Right lobe of liver (tissue), 6 donors: ENCODE data around the gene ARHGAP15. TPM values are rescaled to one million over a fixed set of nuclear protein-coding genes. Genes with fewer than 3 reads are reported as not detected.

ENCODE experiments used
- ATAC-seq, 4 donors: fragments of 200-7000 bp; cut with Tn5 transposase; one replicate each; pipeline ENCODE4 v1.9.1; 2020; ENCODE audit warnings: mild to moderate bottlenecking in 4 of 4, moderate library complexity in 4 of 4
- DNase-seq, 3 donors: peaks; one replicate each; pipeline ENCODE4 v3.0.0-alpha.2; 2020
- H3K27ac ChIP-seq, 3 donors: fragments of 200-600 bp; one replicate each; pipeline ENCODE4 v1.8.0; 2022
- H3K27me3 ChIP-seq, 2 donors: fragments of 200-600 bp; one replicate each; pipeline ENCODE4 v1.8.0; 2022
- H3K36me3 ChIP-seq, 4 donors: fragments of 200-600 bp; sonication (generic) in 1 of 4; one replicate each; pipeline versions ENCODE4 v1.5.1 to v1.8.0; 2017 to 2022; ENCODE audit warnings: control low read depth in 1 of 4
- H3K4me1 ChIP-seq, 4 donors: fragments of 200-600 bp; sonication (generic) in 1 of 4; one replicate each; pipeline versions ENCODE4 v1.5.1 to v1.8.0; 2017 to 2022; ENCODE audit warnings: control low read depth in 1 of 4
- H3K4me3 ChIP-seq, 3 donors: fragments of 200-600 bp; one replicate each; pipeline ENCODE4 v1.8.0; 2022
- H3K9me3 ChIP-seq, 4 donors: fragments of 200-600 bp; sonication (generic) in 1 of 4; one replicate each; pipeline versions ENCODE4 v1.5.1 to v1.8.0; 2017 to 2022; ENCODE audit warnings: control low read depth in 1 of 4
- POLR2A ChIP-seq: fragments of 450-650 bp; IDR thresholded peaks from one replicate; pipeline ENCODE4 v1.6.1; 2017; ENCODE audit warnings: antibody characterized with exemption, mild to moderate bottlenecking
- WGBS: methylation state at CpG from one replicate; pipeline ENCODE4 v1.1.6; 2018; ENCODE audit warnings: low coverage, low lambda C conversion rate; ENCODE audit not compliant: insufficient coverage; ENCODE audit errors: missing lambda C conversion rate; 5-methylcytosine and 5-hydroxymethylcytosine counted together
- intact Hi-C, 2 donors: fragments of 100-400 bp; cut with DNase I; formaldehyde crosslinking; loops; one replicate each; pipeline versions ENCODE4 v1.11.2 to v1.14.1; 2022
- total RNA-seq, 6 experiments: library from RNA; depleted of rRNA in 2 of 6; stranded (reverse); fragments of >200 nt in 2 of 6; fragmentation: NEBNext Ultra II Directional in 3 of 6; extraction: Animal tissue kit (Norgen Biotek cat#: 25700) in 3 of 6; gene quantifications; one replicate each; pipeline versions ENCODE4 v1.1.0 to v1.2.4, GENCODE V29; 2016 to 2023
- TF ChIP-seq, protein P1 (sequence below), 4 donors: fragments of 200-600 bp in 3 of 4; fragments of 450-650 bp in 1 of 4; IDR thresholded peaks; one replicate each; pipeline versions ENCODE4 v1.5.1 to v1.8.0; 2016 to 2022; ENCODE audit warnings: antibody characterized with exemption in 4 of 4, mild to moderate bottlenecking in 2 of 4
- donor health status: DM: no; HTN: yes; CAD: no.
- donor health status: DM: no; HTN: no; CAD: no.
- donor health status: DM: no; HTN: no; CAD: no.
- donor health status: DM: no; HTN: yes; CAD: no.
- donor health status: DM: no; HTN: yes; CAD: no.

ARHGAP15 gene
- total RNA-seq, 6 experiments from 2014 or later: 3.3 to 8.2 (median 6.6) TPM

DNA sequence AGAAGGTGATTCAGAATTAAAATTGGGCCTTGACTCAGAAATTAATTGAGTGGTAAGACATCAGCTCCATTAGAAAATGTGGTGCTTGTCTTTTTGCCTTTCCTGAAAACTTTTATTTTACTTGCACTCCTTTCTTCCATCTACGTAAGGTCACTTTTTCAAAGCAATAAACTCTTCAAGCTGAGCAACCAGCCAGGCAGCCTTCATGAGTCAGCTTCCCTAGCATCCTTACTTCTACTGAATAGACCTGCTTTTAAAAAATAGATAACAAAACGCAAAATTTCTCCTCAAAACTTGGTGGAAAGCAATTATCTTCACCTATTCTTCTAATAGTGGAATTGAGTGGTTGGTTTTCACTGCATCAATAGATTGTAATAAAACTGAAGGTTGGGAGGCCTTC is 504.2 kb downstream of the ARHGAP15 start:
- TF ChIP-seq, protein P1, sequence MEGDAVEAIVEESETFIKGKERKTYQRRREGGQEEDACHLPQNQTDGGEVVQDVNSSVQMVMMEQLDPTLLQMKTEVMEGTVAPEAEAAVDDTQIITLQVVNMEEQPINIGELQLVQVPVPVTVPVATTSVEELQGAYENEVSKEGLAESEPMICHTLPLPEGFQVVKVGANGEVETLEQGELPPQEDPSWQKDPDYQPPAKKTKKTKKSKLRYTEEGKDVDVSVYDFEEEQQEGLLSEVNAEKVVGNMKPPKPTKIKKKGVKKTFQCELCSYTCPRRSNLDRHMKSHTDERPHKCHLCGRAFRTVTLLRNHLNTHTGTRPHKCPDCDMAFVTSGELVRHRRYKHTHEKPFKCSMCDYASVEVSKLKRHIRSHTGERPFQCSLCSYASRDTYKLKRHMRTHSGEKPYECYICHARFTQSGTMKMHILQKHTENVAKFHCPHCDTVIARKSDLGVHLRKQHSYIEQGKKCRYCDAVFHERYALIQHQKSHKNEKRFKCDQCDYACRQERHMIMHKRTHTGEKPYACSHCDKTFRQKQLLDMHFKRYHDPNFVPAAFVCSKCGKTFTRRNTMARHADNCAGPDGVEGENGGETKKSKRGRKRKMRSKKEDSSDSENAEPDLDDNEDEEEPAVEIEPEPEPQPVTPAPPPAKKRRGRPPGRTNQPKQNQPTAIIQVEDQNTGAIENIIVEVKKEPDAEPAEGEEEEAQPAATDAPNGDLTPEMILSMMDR (IDR thresholded peaks at IDR 0.05): no peak
- TF ChIP-seq POLR2A: no peak
- WGBS: 20% methylated on average over 2 of the region's 2 CpGs
- Histone ChIP-seq H3K36me3 (no peaks in the 10 kb centered on the region), H3K4me1 (no peaks in the 10 kb centered on the region), H3K9me3 (no peaks in the 10 kb centered on the region), H3K27me3 (no peaks in the 10 kb centered on the region), H3K27ac (no peak overlapping the region), H3K4me3 (no peak overlapping the region)
- ATAC-seq: no peak
- DNase-seq: no peak
- intact Hi-C loops: no loop called here

- no peak for ATAC-seq
- no peak for TF ChIP-seq POLR2A
- Histone ChIP-seq H3K36me3 (no peaks in the 10 kb centered on the region), H3K4me3 (no peak overlapping the region), H3K4me1 (no peaks in the 10 kb centered on the region), H3K27ac (no peak overlapping the region), H3K27me3 (no peaks in the 10 kb centered on the region), H3K9me3 (no peaks in the 10 kb centered on the region)
- intact Hi-C loops: no loop called here
- WGBS: 56% methylated on average over 2 of the region's 2 CpGs
- no peak for DNase-seq
Observed at GRCh38 chr2:143635302-143635701, 506.1 kb downstream of the ARHGAP15 start.

DNA sequence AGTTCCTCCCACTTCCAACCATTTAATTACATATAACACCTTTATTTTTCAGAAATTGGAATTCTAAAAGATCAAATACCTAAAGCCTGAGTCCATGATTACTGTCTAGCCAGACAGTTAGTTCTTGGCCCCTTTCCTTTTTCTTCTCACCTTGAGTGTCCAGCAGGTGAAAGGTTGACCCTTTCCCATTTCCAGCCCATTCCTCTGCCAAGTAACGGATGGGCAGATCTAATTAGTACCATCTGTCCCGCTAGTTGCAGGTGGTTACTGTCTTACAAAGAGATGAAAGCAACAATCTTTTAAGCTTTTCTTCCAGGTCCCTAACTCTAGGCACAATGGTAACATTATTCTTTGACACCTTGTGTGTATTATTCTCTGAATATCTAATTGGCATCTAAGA is 506.7 kb downstream of the ARHGAP15 start:
- Histone ChIP-seq H3K4me3 (no peak overlapping the region), H3K27me3 (no peaks in the 10 kb centered on the region), H3K9me3 (no peaks in the 10 kb centered on the region), H3K4me1 (no peaks in the 10 kb centered on the region), H3K27ac (no peak overlapping the region), H3K36me3 (no peaks in the 10 kb centered on the region)
- ATAC-seq (no peak), DNase-seq (no peak)
- 73% methylated on average over 2 of the region's 2 CpGs for WGBS
- TF ChIP-seq, protein P1 (IDR thresholded peaks at IDR 0.05): no peak
- no peak for TF ChIP-seq POLR2A
- intact Hi-C loops: no loop called here

DNA sequence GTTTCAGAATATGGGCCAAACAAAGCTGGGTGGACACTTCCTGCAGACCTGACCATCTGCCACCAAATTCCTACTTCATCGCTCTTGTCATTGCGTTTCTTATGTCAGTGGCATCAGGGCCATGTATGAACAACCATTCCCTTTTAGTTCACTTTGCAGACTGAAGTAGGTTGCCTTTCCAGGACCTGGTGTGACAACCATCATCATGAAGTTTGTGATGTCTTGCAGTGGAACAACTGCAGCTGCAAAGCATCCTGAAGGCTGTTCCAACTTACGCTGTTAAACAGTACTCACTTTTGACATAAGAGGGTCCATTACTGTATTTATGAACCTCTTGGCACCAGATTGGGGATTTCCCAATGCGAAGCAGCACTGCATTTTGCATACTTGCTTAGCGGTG is 511.6 kb downstream of the ARHGAP15 start:
- Histone ChIP-seq H3K9me3 (no peaks in the 10 kb centered on the region), H3K36me3 (no peaks in the 10 kb centered on the region), H3K4me3 (no peak overlapping the region), H3K4me1 (no peaks in the 10 kb centered on the region), H3K27me3 (no peaks in the 10 kb centered on the region), H3K27ac (no peak overlapping the region)
- ATAC-seq (no peak), DNase-seq (no peak)
- WGBS: 65% methylated on average over 5 of the region's 5 CpGs
- no peak for TF ChIP-seq POLR2A
- TF ChIP-seq, protein P1 (IDR thresholded peaks at IDR 0.05): no peak
- intact Hi-C loops: no loop called here

- 78% methylated on average over 4 of the region's 5 CpGs for WGBS
- H3K4me3 ChIP-seq: no peak overlapping the region
- H3K27ac ChIP-seq: no peak overlapping the region
- no peak for DNase-seq
- no peaks in the 10 kb centered on the region for H3K27me3 ChIP-seq
- no peak for ATAC-seq
- intact Hi-C loops: no loop called here
- no peaks in the 10 kb centered on the region for H3K4me1 ChIP-seq
- no peaks in the 10 kb centered on the region for H3K36me3 ChIP-seq
- no peak for TF ChIP-seq POLR2A
- TF ChIP-seq, protein P1 (IDR thresholded peaks at IDR 0.05): no peak
- H3K9me3 ChIP-seq: no peaks in the 10 kb centered on the region
Observed at GRCh38 chr2:143645921-143646645, 516.9 kb downstream of the ARHGAP15 start.
